ENCODE results near the gene ASMT. TPM values are rescaled to one million over a fixed set of nuclear protein-coding genes. Genes with fewer than 3 reads are reported as not detected.

ASMT gene
- total RNA-seq, 1 experiment from 2014 or later: not detected

- ChIA-PET CTCF (no interaction called here), RAD21 (ENCODE audit: low non-redundant PET in 1 of 2, low total read pairs in 2 of 2, uncharacterized antibody in 2 of 2, unreplicated experiment in 2 of 2) (no interaction called here), POLR2A (no interaction called here)
- no peak overlapping the region for H3K4me3 ChIP-seq (replicated peaks in 1 of 2; ENCODE audit: low read depth in 1 of 2, low read length in 2 of 2)
- no peak overlapping the region for H3K4me2 ChIP-seq (ENCODE audit: low read length)
- no peak overlapping the region for H3K9ac ChIP-seq (ENCODE audit: low read length)
- H3K4me1 ChIP-seq (ENCODE audit: control insufficient read depth in 1 of 2, insufficient read depth in 2 of 2, low read length in 2 of 2): no peaks in the 10 kb centered on the region
- H3K79me2 ChIP-seq (ENCODE audit: insufficient read depth, low read length): no peaks in the 10 kb centered on the region
- no TSS peak for BruUV-seq (replicated peaks)
- ATAC-seq (peak; percentile 77), DNase-seq (ENCODE audit: low read depth, low spot score) (peak; percentile 46)
- no peak overlapping the region for H3K27ac ChIP-seq (ENCODE audit: low read depth, low read length)
- no peaks in the 10 kb centered on the region for H3K9me3 ChIP-seq (ENCODE audit: control insufficient read depth in 1 of 2, insufficient read depth in 1 of 2, low read depth in 1 of 2, low read length in 2 of 2)
- no peaks in the 10 kb centered on the region for H3K9me2 ChIP-seq (ENCODE audit: insufficient read depth)
- no peaks in the 10 kb centered on the region for H3K27me3 ChIP-seq (ENCODE audit: insufficient read depth, low read length)
- intact Hi-C loops (cut with micrococcal nuclease): loop anchor here (1.0 to 5.0 kb wide), 2 partner anchors 774 to 791 kb away; no protein-coding TSS in a partner anchor
- no peaks in the 10 kb centered on the region for H3K36me3 ChIP-seq (ENCODE audit: control insufficient read depth in 1 of 2, insufficient read depth in 2 of 2, low read length in 2 of 2)
- H4K20me1 ChIP-seq (ENCODE audit: insufficient read depth): no peaks in the 10 kb centered on the region
- peak overlapping the region; percentile 78 for H2AFZ ChIP-seq (ENCODE audit: low read depth, low read length, poor library complexity, severe bottlenecking)
- TF ChIP-seq POLR2A (IDR thresholded peaks at IDR 0.05; ENCODE audit: borderline replicate concordance, extremely low read depth, insufficient read depth, insufficient read length) (no peak), TCF7L2 (IDR thresholded peaks at IDR 0.05; ENCODE audit: borderline replicate concordance, extremely low read depth, insufficient read depth, insufficient read length) (no peak), ZBTB33 (IDR thresholded peaks at IDR 0.05; ENCODE audit: extremely low read depth, insufficient replicate concordance, low read length) (no peak), CBX3 (IDR thresholded peaks at IDR 0.05; ENCODE audit: low read depth) (peak; percentile 23; the same call in 1 of the 2 replicates), RAD21 (IDR thresholded peaks at IDR 0.05; ENCODE audit: low read depth) (peak; percentile 79), SP1 (IDR thresholded peaks at IDR 0.05; ENCODE audit: low read depth) (no peak), SRF (IDR thresholded peaks at IDR 0.05; ENCODE audit: low read depth) (no peak), YY1 (IDR thresholded peaks at IDR 0.05; ENCODE audit: extremely low read depth, insufficient replicate concordance, low read depth, low read length) (no peak), SIN3A (IDR thresholded peaks at IDR 0.05; ENCODE audit: low read depth) (no peak), JUND (IDR thresholded peaks at IDR 0.05) (no peak), ELF1 (IDR thresholded peaks at IDR 0.05; ENCODE audit: borderline replicate concordance, low read depth) (no peak)
- TF ChIP-seq, protein P1, sequence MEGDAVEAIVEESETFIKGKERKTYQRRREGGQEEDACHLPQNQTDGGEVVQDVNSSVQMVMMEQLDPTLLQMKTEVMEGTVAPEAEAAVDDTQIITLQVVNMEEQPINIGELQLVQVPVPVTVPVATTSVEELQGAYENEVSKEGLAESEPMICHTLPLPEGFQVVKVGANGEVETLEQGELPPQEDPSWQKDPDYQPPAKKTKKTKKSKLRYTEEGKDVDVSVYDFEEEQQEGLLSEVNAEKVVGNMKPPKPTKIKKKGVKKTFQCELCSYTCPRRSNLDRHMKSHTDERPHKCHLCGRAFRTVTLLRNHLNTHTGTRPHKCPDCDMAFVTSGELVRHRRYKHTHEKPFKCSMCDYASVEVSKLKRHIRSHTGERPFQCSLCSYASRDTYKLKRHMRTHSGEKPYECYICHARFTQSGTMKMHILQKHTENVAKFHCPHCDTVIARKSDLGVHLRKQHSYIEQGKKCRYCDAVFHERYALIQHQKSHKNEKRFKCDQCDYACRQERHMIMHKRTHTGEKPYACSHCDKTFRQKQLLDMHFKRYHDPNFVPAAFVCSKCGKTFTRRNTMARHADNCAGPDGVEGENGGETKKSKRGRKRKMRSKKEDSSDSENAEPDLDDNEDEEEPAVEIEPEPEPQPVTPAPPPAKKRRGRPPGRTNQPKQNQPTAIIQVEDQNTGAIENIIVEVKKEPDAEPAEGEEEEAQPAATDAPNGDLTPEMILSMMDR (IDR thresholded peaks at IDR 0.05 in 2 of 3, conservative IDR thresholded peaks at IDR 0.05 in 1 of 3; ENCODE audit: borderline replicate concordance in 1 of 3, insufficient read depth in 1 of 3, low read depth in 2 of 3, low read length in 2 of 3): peak; percentile 29 to 80 (median 72); a peak in 5 of 6 replicates
- TF ChIP-seq, protein P2, sequence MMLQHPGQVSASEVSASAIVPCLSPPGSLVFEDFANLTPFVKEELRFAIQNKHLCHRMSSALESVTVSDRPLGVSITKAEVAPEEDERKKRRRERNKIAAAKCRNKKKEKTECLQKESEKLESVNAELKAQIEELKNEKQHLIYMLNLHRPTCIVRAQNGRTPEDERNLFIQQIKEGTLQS (IDR thresholded peaks at IDR 0.05): no peak
Observed at GRCh38 chrX:1673337-1673736, 58.5 kb downstream of the ASMT start.
